HepG2 (cell line): ENCODE measurements around the gene SDCCAG8. TPM values are rescaled to one million over a fixed set of nuclear protein-coding genes. Genes with fewer than 3 reads are reported as not detected.

Experiments used
- PRMT3 ChIP-seq: sonication (generic); formaldehyde crosslinking; IDR thresholded peaks from 2 replicates; pipeline ENCODE4 v1.8.1; 2022; ENCODE audit warnings: low read depth, mild to moderate bottlenecking, moderate library complexity, missing genetic modification reagents, borderline replicate concordance
- ZHX2 ChIP-seq, 2 experiments: sonication (generic) in 1 of 2; formaldehyde crosslinking in 1 of 2; IDR thresholded peaks; 2 replicates each; pipeline versions ENCODE4 v1.6.1 to v1.9.0; 2014 to 2022; ENCODE audit warnings: antibody characterized with exemption in 1 of 2, borderline replicate concordance in 1 of 2, inconsistent platforms in 1 of 2, low read depth in 1 of 2, missing genetic modification reagents in 1 of 2
- polyA plus RNA-seq, 8 experiments: library from polyadenylated mRNA; depleted of rRNA in 3 of 8; stranded (reverse) in 7 of 8; unstranded in 1 of 8; fragments of >200 nt; fragmentation: Illumina TruSeq in 4 of 8; extraction: Trizol in 4 of 8; gene quantifications; 2 replicates each; pipeline versions ENCODE4 v1.2.1 to v1.2.3, GENCODE V29; 2011 to 2016; ENCODE audit warnings: low read depth in 4 of 8, missing spikeins in 1 of 8, mixed read lengths in 1 of 8; ENCODE audit not compliant: insufficient read depth in 1 of 8
- total RNA-seq, 5 experiments: library from RNA; depleted of rRNA; stranded (reverse); fragments of >200 nt; fragmentation: Illumina TruSeq; extraction: Trizol; gene quantifications; 2 replicates each; pipeline ENCODE4 v1.2.3, GENCODE V29; 2016; ENCODE audit warnings: low read depth in 1 of 5
- TF ChIP-seq, protein P1 (sequence below): sonication (generic); formaldehyde crosslinking; conservative IDR thresholded peaks from 2 replicates; pipeline ENCODE4 v1.8.0; 2022; ENCODE audit warnings: missing genetic modification reagents

SDCCAG8 gene
- total and polyA plus RNA-seq, 2 of the 13 experiments (the other 11 are each of a cell fraction or from before 2014, with no cell fraction given): 9.5 to 13.4 TPM

DNA sequence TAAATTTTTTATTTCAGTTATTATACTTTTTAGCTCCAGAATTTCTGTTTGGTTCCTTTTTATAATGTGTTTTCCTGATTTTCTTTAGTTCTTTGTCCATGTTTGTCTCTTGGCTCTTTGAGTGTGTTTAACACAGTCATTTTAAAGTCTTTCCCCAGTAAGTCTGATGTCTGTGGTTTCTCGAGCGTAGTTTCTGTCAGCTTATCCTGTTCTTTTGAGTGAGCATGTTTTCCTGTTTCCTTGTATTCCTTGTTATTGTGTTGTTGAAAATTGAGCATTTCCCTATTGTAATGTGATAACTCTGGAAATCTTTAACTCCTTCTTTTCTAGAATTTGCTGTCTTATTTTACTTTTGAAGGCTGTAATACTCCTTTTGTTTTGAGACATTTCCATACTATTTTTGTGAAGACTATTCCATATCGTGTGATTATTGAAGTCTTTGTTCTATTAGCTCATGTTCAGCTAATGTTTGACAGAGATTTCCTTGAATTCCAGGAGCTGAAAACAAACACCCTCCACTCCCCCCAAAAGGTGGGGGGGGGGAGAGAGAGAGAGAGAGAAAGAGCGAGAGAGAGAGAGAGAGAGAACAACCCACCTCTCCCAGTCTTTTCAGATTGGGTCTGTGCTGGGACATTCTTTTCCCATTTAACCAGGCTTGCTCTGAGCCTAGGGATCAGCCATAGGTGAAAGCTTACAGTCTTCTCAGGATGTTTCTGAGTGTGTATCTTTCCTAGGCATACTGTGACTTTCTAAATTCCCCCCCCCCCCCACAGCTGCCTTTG, 38.3 kb downstream of the SDCCAG8 start (continued):
- TF ChIP-seq ZHX2 (IDR thresholded peaks at IDR 0.05; ENCODE audit: low read depth): no peak
- no peak for TF ChIP-seq ZHX2 (CRISPR knock-in tag; IDR thresholded peaks at IDR 0.05; ENCODE audit: borderline replicate concordance)
- no peak for TF ChIP-seq PRMT3 (CRISPR knock-in tag)
- TF ChIP-seq, protein P1, sequence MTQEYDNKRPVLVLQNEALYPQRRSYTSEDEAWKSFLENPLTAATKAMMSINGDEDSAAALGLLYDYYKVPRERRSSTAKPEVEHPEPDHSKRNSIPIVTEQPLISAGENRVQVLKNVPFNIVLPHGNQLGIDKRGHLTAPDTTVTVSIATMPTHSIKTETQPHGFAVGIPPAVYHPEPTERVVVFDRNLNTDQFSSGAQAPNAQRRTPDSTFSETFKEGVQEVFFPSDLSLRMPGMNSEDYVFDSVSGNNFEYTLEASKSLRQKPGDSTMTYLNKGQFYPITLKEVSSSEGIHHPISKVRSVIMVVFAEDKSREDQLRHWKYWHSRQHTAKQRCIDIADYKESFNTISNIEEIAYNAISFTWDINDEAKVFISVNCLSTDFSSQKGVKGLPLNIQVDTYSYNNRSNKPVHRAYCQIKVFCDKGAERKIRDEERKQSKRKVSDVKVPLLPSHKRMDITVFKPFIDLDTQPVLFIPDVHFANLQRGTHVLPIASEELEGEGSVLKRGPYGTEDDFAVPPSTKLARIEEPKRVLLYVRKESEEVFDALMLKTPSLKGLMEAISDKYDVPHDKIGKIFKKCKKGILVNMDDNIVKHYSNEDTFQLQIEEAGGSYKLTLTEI (CRISPR knock-in tag): no peak
- TF ChIP-seq, all 625 proteins: peak for 1
